Right lobe of liver (tissue), 6 donors: ENCODE measurements around the gene RPAP3. TPM values are rescaled to one million over a fixed set of nuclear protein-coding genes. Genes with fewer than 3 reads are reported as not detected.

Experiments
- ATAC-seq, 4 donors: fragments of 200-7000 bp; cut with Tn5 transposase; one replicate each; pipeline ENCODE4 v1.9.1; 2020; ENCODE audit warnings: mild to moderate bottlenecking in 4 of 4, moderate library complexity in 4 of 4
- DNase-seq, 3 donors: peaks; one replicate each; pipeline ENCODE4 v3.0.0-alpha.2; 2020
- H3K27ac ChIP-seq, 3 donors: fragments of 200-600 bp; one replicate each; pipeline ENCODE4 v1.8.0; 2022
- H3K27me3 ChIP-seq, 2 donors: fragments of 200-600 bp; one replicate each; pipeline ENCODE4 v1.8.0; 2022
- H3K36me3 ChIP-seq, 4 donors: fragments of 200-600 bp; sonication (generic) in 1 of 4; one replicate each; pipeline versions ENCODE4 v1.5.1 to v1.8.0; 2017 to 2022; ENCODE audit warnings: control low read depth in 1 of 4
- H3K4me1 ChIP-seq, 4 donors: fragments of 200-600 bp; sonication (generic) in 1 of 4; one replicate each; pipeline versions ENCODE4 v1.5.1 to v1.8.0; 2017 to 2022; ENCODE audit warnings: control low read depth in 1 of 4
- H3K4me3 ChIP-seq, 3 donors: fragments of 200-600 bp; one replicate each; pipeline ENCODE4 v1.8.0; 2022
- H3K9me3 ChIP-seq, 4 donors: fragments of 200-600 bp; sonication (generic) in 1 of 4; one replicate each; pipeline versions ENCODE4 v1.5.1 to v1.8.0; 2017 to 2022; ENCODE audit warnings: control low read depth in 1 of 4
- CTCF ChIP-seq, 4 donors: fragments of 200-600 bp in 3 of 4; fragments of 450-650 bp in 1 of 4; IDR thresholded peaks; one replicate each; pipeline versions ENCODE4 v1.5.1 to v1.8.0; 2016 to 2022; ENCODE audit warnings: antibody characterized with exemption in 4 of 4, mild to moderate bottlenecking in 2 of 4
- POLR2A ChIP-seq: fragments of 450-650 bp; IDR thresholded peaks from one replicate; pipeline ENCODE4 v1.6.1; 2017; ENCODE audit warnings: antibody characterized with exemption, mild to moderate bottlenecking
- WGBS: methylation state at CpG from one replicate; pipeline ENCODE4 v1.1.6; 2018; ENCODE audit warnings: low coverage, low lambda C conversion rate; ENCODE audit not compliant: insufficient coverage; ENCODE audit errors: missing lambda C conversion rate; 5-methylcytosine and 5-hydroxymethylcytosine counted together
- intact Hi-C, 2 donors: fragments of 100-400 bp; cut with DNase I; formaldehyde crosslinking; loops; one replicate each; pipeline versions ENCODE4 v1.11.2 to v1.14.1; 2022
- total RNA-seq, 6 experiments: library from RNA; depleted of rRNA in 2 of 6; stranded (reverse); fragments of >200 nt in 2 of 6; fragmentation: NEBNext Ultra II Directional in 3 of 6; extraction: Animal tissue kit (Norgen Biotek cat#: 25700) in 3 of 6; gene quantifications; one replicate each; pipeline versions ENCODE4 v1.1.0 to v1.2.4, GENCODE V29; 2016 to 2023
- donor health status: DM: no; HTN: yes; CAD: no.
- donor health status: DM: no; HTN: no; CAD: no.
- donor health status: DM: no; HTN: no; CAD: no.
- donor health status: DM: no; HTN: yes; CAD: no.
- donor health status: DM: no; HTN: yes; CAD: no.

RPAP3 gene
- total RNA-seq, 6 experiments from 2014 or later, result 6.9 to 13.2 (median 10.4) TPM

GRCh38 chr12:47741340-47741703 lies 35.5 kb upstream of the RPAP3 start:
- WGBS, result 9% methylated on average over 3 of the region's 4 CpGs
- DNase-seq (peak; percentile 63 to 74 (median 72)), ATAC-seq (peak in 1 of 4 donors; percentile 5)
- H3K9me3 ChIP-seq, result no peaks in the 10 kb centered on the region
- TF ChIP-seq CTCF (IDR thresholded peaks at IDR 0.05) (no peak), POLR2A (no peak)
- no peak overlapping the region for H3K27ac ChIP-seq
- intact Hi-C loops, result loop anchor here in 1 of 2 donors (5.0 kb wide), 1 partner anchor 36 kb away; no protein-coding TSS in a partner anchor
- H3K27me3 ChIP-seq, result no peaks in the 10 kb centered on the region
- H3K36me3 ChIP-seq, result no peaks in the 10 kb centered on the region
- H3K4me1 ChIP-seq, result peaks cover 0 to 14% (median 8%) of the 10 kb centered on the region in 4 donors
- no peak overlapping the region for H3K4me3 ChIP-seq

GRCh38 chr12:47740606-47741339 lies 34.9 kb upstream of the RPAP3 start:
- intact Hi-C loops, result loop anchor here in 1 of 2 donors (5.0 kb wide), 1 partner anchor 37 kb away; no protein-coding TSS in a partner anchor
- no peak for TF ChIP-seq POLR2A
- no peak for TF ChIP-seq CTCF (IDR thresholded peaks at IDR 0.05)
- no peaks in the 10 kb centered on the region for H3K27me3 ChIP-seq
- ATAC-seq (no peak), DNase-seq (no peak)
- peaks cover 0 to 19% (median 8%) of the 10 kb centered on the region in 4 donors for H3K4me1 ChIP-seq
- H3K9me3 ChIP-seq, result no peaks in the 10 kb centered on the region
- WGBS, result 43% methylated on average over 1 of the region's 21 CpGs
- H3K36me3 ChIP-seq, result no peaks in the 10 kb centered on the region
- no peak overlapping the region for H3K27ac ChIP-seq
- no peak overlapping the region for H3K4me3 ChIP-seq

- intact Hi-C loops, result loop anchor here in 1 of 2 donors (5.0 kb wide), 1 partner anchor 37 kb away; no protein-coding TSS in a partner anchor
- no peaks in the 10 kb centered on the region for H3K27me3 ChIP-seq
- H3K36me3 ChIP-seq, result no peaks in the 10 kb centered on the region
- H3K4me1 ChIP-seq, result peaks cover 0 to 19% (median 8%) of the 10 kb centered on the region in 4 donors
- no peaks in the 10 kb centered on the region for H3K9me3 ChIP-seq
- H3K27ac ChIP-seq, result no peak overlapping the region
- ATAC-seq (no peak), DNase-seq (peak in 1 of 3 donors; percentile 39)
- no peak for TF ChIP-seq CTCF (IDR thresholded peaks at IDR 0.05)
- no peak for TF ChIP-seq POLR2A
- no peak overlapping the region for H3K4me3 ChIP-seq
- 80% methylated on average over 1 of the region's 12 CpGs for WGBS
Observed at GRCh38 chr12:47739979-47740378, 34.1 kb upstream of the RPAP3 start.

GRCh38 chr12:47739297-47739696 lies 33.5 kb upstream of the RPAP3 start:
- TF ChIP-seq CTCF (IDR thresholded peaks at IDR 0.05) (no peak), POLR2A (no peak)
- DNase-seq (no peak), ATAC-seq (no peak)
- no peaks in the 10 kb centered on the region for H3K9me3 ChIP-seq
- WGBS, result 62% methylated on average over 2 of the region's 3 CpGs
- H3K27ac ChIP-seq, result no peak overlapping the region
- no peaks in the 10 kb centered on the region for H3K36me3 ChIP-seq
- intact Hi-C loops, result no loop called here
- peaks cover 0 to 19% (median 8%) of the 10 kb centered on the region in 4 donors for H3K4me1 ChIP-seq
- H3K4me3 ChIP-seq, result no peak overlapping the region
- H3K27me3 ChIP-seq, result no peaks in the 10 kb centered on the region
